Aorta (tissue), 5 donors: Measurements from ENCODE around the gene PRKCE. TPM values are rescaled to one million over a fixed set of nuclear protein-coding genes. Genes with fewer than 3 reads are reported as not detected.
A peak's percentile ranks its signal among the peaks of the same experiment; 100 is the strongest.

ENCODE experiments used
- ATAC-seq: fragments of 200-7000 bp; cut with Tn5 transposase; one replicate; pipeline ENCODE4 v1.9.1; 2022; ENCODE audit warnings: moderate library complexity; ENCODE audit not compliant: low FRiP score
- DNase-seq, 2 donors: peaks; one replicate each; pipeline ENCODE4 v3.0.0-alpha.2; 2020
- H3K27ac ChIP-seq, 2 donors: one replicate each; pipeline ENCODE4 v1.5.1; 2013; ENCODE audit warnings: low read length in 2 of 2, mild to moderate bottlenecking in 2 of 2, moderate library complexity in 2 of 2, control low read depth in 1 of 2, inconsistent platforms in 1 of 2, low read depth in 1 of 2
- H3K27me3 ChIP-seq, 2 donors: one replicate each; pipeline ENCODE4 v1.6.1; 2013; ENCODE audit warnings: control low read depth in 1 of 2, low read length in 1 of 2, mild to moderate bottlenecking in 1 of 2, moderate library complexity in 1 of 2; ENCODE audit not compliant: insufficient read depth in 2 of 2, control insufficient read depth in 1 of 2
- H3K36me3 ChIP-seq, 2 donors: one replicate each; pipeline ENCODE4 v1.6.1; 2013; ENCODE audit warnings: control low read depth in 1 of 2, low read length in 1 of 2, mild to moderate bottlenecking in 1 of 2; ENCODE audit not compliant: insufficient read depth in 2 of 2, control insufficient read depth in 1 of 2
- H3K4me1 ChIP-seq, 2 donors: one replicate each; pipeline ENCODE4 v1.6.1; 2013; ENCODE audit warnings: low read length in 2 of 2, control low read depth in 1 of 2, mild to moderate bottlenecking in 1 of 2, moderate library complexity in 1 of 2; ENCODE audit not compliant: insufficient read depth in 2 of 2, control insufficient read depth in 1 of 2
- H3K4me3 ChIP-seq, 2 donors: one replicate each; pipeline ENCODE4 v1.5.1; 2013; ENCODE audit warnings: low read length in 2 of 2, control low read depth in 1 of 2, mild to moderate bottlenecking in 1 of 2
- H3K9me3 ChIP-seq: one replicate; pipeline ENCODE4 v1.6.1; 2013; ENCODE audit warnings: mild to moderate bottlenecking, low read length; ENCODE audit not compliant: control insufficient read depth
- WGBS, 2 donors: extraction: QIAGEN DNeasy Blood & Tissue Kit; methylation state at CpG; one replicate each; pipeline ENCODE4 v1.1.7; 2013; 5-methylcytosine and 5-hydroxymethylcytosine counted together
- intact Hi-C, 2 donors: fragments of 100-400 bp; cut with DNase I; formaldehyde crosslinking; loops; one replicate each; pipeline versions ENCODE4 v1.14.2 to v1.15.0; 2022
- polyA plus RNA-seq, 2 donors: library from polyadenylated mRNA; stranded (reverse); fragments of 200-250 nt; gene quantifications; one replicate each; pipeline ENCODE4 v1.2.3, GENCODE V29; 2013
- total RNA-seq, 2 donors: library from RNA; stranded (reverse); fragmentation: NEBNext Ultra II Directional; extraction: Animal tissue kit (Norgen Biotek cat#: 25700); gene quantifications; one replicate each; pipeline ENCODE4 v1.2.1, GENCODE V29; 2021
- donor health status: healthy with polysubstance abuse.
- donor health status: Bipolar disorder and iron deficiency.
- donor health status: DM: no; HTN: no; CAD: no.
- donor health status: DM: no; HTN: no; CAD: no.
- donor health status: DM: yes; HTN: yes; CAD: no.

Gene PRKCE
- total and polyA plus RNA-seq, 4 donors, result 1.5 to 23.8 (median 11.2) TPM

- intact Hi-C loops, result no loop called here
- WGBS, 2 donors, result 6 to 7% methylated on average over 8 of the region's 8 CpGs
- DNase-seq (peak in 1 of 2 donors; percentile 51), ATAC-seq (peak; percentile 59)
- Histone ChIP-seq H3K27ac (no peak overlapping the region), H3K27me3 (no peaks in the 10 kb centered on the region), H3K4me3 (peak overlapping the region in 1 of 2 donors; percentile 4), H3K36me3 (no peaks in the 10 kb centered on the region), H3K4me1 (no peaks in the 10 kb centered on the region), H3K9me3 (no peaks in the 10 kb centered on the region)
Measured at GRCh38 chr2:45860136-45861121, 209.0 kb downstream of the PRKCE start.

GRCh38 chr2:45862843-45863242 lies 211.4 kb downstream of the PRKCE start:
- WGBS, 2 donors, result 47 to 66% methylated on average over 2 of the region's 2 CpGs
- ATAC-seq (no peak), DNase-seq (no peak)
- Histone ChIP-seq H3K4me3 (no peak overlapping the region), H3K36me3 (no peaks in the 10 kb centered on the region), H3K9me3 (no peaks in the 10 kb centered on the region), H3K27ac (no peak overlapping the region), H3K4me1 (no peaks in the 10 kb centered on the region), H3K27me3 (no peaks in the 10 kb centered on the region)
- intact Hi-C loops, result no loop called here

DNA sequence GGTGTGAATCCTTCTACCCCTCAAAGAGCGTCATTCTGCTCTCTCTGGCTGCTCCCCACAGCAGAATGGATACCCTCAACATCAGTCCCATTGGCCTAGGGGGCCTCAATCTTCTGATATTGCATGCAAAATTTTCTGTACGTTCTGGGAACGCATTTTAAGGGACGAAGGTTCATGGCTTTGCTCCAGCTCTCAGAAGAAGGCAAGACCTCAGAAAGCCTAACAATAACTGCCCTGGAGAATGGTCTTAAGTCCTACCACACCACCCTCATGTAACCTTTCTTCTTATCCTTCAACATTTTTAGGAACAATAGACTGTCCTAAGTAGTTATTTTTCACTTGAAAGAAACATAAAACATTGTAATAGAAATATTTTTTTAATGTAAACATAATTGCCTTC lies 212.6 kb downstream of the PRKCE start:
- no peak overlapping the region for H3K27ac ChIP-seq
- H3K4me1 ChIP-seq, result no peaks in the 10 kb centered on the region
- H3K36me3 ChIP-seq, result no peaks in the 10 kb centered on the region
- no peaks in the 10 kb centered on the region for H3K9me3 ChIP-seq
- no peaks in the 10 kb centered on the region for H3K27me3 ChIP-seq
- no peak for ATAC-seq
- no peak overlapping the region for H3K4me3 ChIP-seq
- DNase-seq, result no peak
- 96 to 97% methylated on average over 4 of the region's 4 CpGs for WGBS, 2 donors
- intact Hi-C loops, result no loop called here

- Histone ChIP-seq H3K27me3 (no peaks in the 10 kb centered on the region), H3K36me3 (no peaks in the 10 kb centered on the region), H3K9me3 (no peaks in the 10 kb centered on the region), H3K4me1 (no peaks in the 10 kb centered on the region), H3K27ac (no peak overlapping the region), H3K4me3 (no peak overlapping the region)
- ATAC-seq (no peak), DNase-seq (no peak)
- intact Hi-C loops, result no loop called here
- 93 to 94% methylated on average over 3 of the region's 3 CpGs for WGBS, 2 donors
Measured at GRCh38 chr2:45867349-45867748, 215.9 kb downstream of the PRKCE start.

DNA sequence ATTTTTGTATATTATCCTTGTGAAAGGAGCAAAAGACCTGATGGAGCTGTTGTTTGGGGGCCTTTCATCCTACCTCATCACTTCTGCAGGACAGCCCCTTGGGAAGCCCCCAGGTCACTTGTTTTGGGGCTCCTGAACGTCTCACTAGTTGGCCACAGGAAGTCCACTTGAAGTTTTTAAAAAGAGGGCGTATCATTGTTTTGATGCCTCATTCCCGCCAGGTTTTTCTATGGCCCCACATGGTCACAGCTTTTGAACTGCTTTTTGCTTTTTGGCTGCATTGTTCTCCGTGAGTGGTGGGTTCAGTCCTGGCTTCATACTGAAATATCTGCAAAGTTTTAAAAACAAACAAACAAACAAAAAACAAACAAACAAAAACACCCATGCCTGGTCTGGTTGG lies 216.3 kb downstream of the PRKCE start:
- intact Hi-C loops, result no loop called here
- no peaks in the 10 kb centered on the region for H3K4me1 ChIP-seq
- no peaks in the 10 kb centered on the region for H3K27me3 ChIP-seq
- ATAC-seq, result no peak
- no peak for DNase-seq
- H3K4me3 ChIP-seq, result no peak overlapping the region
- H3K36me3 ChIP-seq, result no peaks in the 10 kb centered on the region
- no peak overlapping the region for H3K27ac ChIP-seq
- H3K9me3 ChIP-seq, result no peaks in the 10 kb centered on the region
- WGBS, 2 donors, result 93% methylated on average over 4 of the region's 4 CpGs

DNA sequence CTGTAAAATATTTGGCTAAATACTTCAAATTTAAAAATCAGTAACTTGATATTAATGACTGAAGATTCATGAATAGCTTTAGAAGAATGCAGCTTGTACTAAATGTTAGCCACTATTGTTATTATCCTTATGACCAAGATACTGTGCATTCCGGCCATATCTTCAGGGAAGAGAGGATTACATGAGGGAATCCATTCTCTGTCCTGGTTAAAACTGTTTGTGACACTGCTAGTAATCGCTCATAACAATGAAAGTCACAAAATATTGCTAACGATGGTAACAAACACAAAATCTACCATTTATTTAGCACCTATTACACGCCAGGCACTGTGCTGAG lies 217.7 kb downstream of the PRKCE start:
- ATAC-seq, result no peak
- H3K27me3 ChIP-seq, result no peaks in the 10 kb centered on the region

DNA sequence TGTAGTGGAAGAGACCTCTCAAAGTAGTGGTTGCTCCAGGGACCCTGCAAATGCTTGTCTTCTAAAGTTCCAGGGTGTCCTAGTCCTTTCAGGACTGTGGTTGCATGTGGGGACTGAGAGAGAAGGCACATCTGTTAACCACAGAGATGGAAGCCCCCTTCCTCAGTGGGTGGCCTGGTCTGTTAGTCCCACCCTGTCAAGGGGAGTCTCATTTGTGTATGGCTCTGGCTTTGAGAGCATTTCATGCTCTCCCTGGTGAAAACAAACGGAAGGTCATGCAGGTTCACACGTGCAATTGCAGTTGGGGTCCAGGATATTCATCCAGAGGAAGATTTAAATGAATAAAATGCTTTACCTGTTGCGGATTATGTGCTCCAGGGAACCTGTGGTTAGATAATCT lies 219.6 kb downstream of the PRKCE start:
- H3K4me1 ChIP-seq, result no peaks in the 10 kb centered on the region
- DNase-seq (no peak), ATAC-seq (no peak)
- no peak overlapping the region for H3K4me3 ChIP-seq
- H3K9me3 ChIP-seq, result no peaks in the 10 kb centered on the region
- no peaks in the 10 kb centered on the region for H3K27me3 ChIP-seq
- intact Hi-C loops, result no loop called here
- H3K27ac ChIP-seq, result no peak overlapping the region
- no peaks in the 10 kb centered on the region for H3K36me3 ChIP-seq
- WGBS, 2 donors, result 94 to 95% methylated on average over 3 of the region's 3 CpGs

More for the DNA sequence above, 217.7 kb downstream of the PRKCE start:
- 94 to 98% methylated on average over 4 of the region's 4 CpGs for WGBS, 2 donors
- Histone ChIP-seq H3K27ac (no peak overlapping the region), H3K4me1 (no peaks in the 10 kb centered on the region), H3K4me3 (no peak overlapping the region), H3K9me3 (no peaks in the 10 kb centered on the region), H3K36me3 (no peaks in the 10 kb centered on the region)
- intact Hi-C loops, result no loop called here
- no peak for DNase-seq

DNA sequence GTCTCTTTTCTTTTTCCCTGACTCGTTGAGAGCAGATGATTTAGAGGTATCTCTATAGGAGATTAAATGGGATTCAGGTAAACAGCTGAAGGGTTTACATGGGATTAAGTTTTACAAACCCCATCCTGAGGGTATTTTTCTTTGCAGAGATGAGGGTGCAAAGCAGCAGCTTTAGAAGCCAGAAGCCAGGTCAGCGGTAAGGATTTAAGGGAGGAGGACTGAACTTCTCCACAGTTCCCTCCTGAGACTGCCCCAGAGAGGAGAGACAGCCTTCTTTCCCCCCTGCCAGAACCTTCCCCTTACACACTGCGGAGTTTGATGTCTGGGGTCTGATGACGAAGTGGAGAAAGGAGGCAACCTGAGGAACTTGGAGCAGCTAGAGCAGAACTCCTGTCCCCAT lies 220.1 kb downstream of the PRKCE start:
- 95 to 97% methylated on average over 4 of the region's 4 CpGs for WGBS, 2 donors
- DNase-seq (no peak), ATAC-seq (no peak)
- Histone ChIP-seq H3K27ac (no peak overlapping the region), H3K36me3 (no peaks in the 10 kb centered on the region), H3K9me3 (no peaks in the 10 kb centered on the region), H3K4me3 (no peak overlapping the region), H3K27me3 (no peaks in the 10 kb centered on the region), H3K4me1 (no peaks in the 10 kb centered on the region)
- intact Hi-C loops, result no loop called here

- DNase-seq, result no peak
- no peak for ATAC-seq
- no peaks in the 10 kb centered on the region for H3K36me3 ChIP-seq
- 95 to 100% methylated on average over 5 of the region's 5 CpGs for WGBS, 2 donors
- intact Hi-C loops, result no loop called here
- no peaks in the 10 kb centered on the region for H3K4me1 ChIP-seq
- no peaks in the 10 kb centered on the region for H3K27me3 ChIP-seq
- no peak overlapping the region for H3K27ac ChIP-seq
- H3K4me3 ChIP-seq, result no peak overlapping the region
- H3K9me3 ChIP-seq, result no peaks in the 10 kb centered on the region
Measured at GRCh38 chr2:45872211-45872610, 220.7 kb downstream of the PRKCE start.
